Kidney tubule cell (primary cell): ENCODE measurements around the gene USP35.
"Not testable (repeated sequence)": the region's sequence is repeated elsewhere in the genome, so short reads cannot be mapped to it uniquely, and the experiment has no call there.

ENCODE experiments used
- DNase-seq: peaks from one replicate; pipeline ENCODE4 v3.0.0-alpha.2; 2018; ENCODE audit warnings: low spot score

The USP35 gene

DNA sequence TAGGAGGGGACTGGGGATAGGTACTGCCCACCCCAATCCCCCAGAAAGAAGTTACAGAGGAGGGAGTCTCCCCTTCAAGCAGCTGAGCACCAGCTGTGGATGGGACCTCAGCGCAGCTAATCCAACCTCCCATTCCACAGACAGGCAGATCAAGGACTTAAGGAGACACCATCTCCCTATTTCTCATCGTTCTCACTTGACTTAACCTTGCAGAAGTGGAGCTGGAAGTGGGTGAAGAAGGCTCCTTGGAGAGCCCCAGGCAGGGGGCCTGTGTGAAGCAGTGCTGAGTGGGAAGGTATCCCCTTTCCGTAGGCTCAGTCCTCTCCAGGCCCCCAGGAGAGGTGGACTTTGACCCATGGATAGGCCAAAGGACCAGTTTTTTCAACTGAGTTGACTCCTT, 27.3 kb downstream of the USP35 start:
- DNase-seq, result no peak

GRCh38 chr11:78216571-78217287, 28.0 kb downstream of the USP35 start:
- peak; percentile 55 for DNase-seq

GRCh38 chr11:78217650-78218541, 29.2 kb downstream of the USP35 start:
- DNase-seq, result no peak

GRCh38 chr11:78218707-78219492, 30.2 kb downstream of the USP35 start:
- DNase-seq, result no peak

DNA sequence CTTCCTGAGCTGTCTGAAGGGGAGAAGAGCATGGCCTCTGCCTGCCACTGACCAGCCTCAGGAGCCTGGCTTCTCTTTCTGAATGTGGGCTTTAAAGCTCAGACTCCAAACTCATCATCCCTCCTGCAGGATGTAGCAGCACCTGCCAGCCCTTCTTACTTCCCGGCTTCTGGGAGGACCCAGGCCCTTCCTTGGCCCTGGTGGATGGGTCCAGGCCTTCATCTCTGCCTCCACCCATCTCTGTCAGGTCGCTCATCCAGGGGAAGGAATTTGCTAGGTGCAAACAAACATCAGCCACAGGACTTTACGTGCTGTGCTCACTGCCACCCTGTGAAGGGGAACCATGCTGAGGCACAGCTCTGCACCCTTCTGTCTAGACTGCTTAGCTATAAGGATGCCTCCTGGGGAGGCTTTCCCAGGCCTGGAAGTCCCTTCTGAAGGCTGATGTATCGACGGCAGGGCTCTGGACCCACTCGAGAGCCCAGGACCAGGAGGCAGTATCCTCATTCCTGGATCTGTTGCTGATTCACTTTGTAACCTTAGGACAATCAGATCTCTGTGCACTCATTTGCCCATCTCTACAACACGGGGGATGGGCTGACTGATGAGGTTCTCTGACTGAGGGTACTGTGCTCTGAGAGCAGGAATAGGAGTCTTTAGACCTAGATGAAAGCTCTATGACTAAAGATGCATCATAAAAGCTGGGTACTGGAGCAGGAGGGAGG, 30.9 kb downstream of the USP35 start:
- DNase-seq, result no peak

DNA sequence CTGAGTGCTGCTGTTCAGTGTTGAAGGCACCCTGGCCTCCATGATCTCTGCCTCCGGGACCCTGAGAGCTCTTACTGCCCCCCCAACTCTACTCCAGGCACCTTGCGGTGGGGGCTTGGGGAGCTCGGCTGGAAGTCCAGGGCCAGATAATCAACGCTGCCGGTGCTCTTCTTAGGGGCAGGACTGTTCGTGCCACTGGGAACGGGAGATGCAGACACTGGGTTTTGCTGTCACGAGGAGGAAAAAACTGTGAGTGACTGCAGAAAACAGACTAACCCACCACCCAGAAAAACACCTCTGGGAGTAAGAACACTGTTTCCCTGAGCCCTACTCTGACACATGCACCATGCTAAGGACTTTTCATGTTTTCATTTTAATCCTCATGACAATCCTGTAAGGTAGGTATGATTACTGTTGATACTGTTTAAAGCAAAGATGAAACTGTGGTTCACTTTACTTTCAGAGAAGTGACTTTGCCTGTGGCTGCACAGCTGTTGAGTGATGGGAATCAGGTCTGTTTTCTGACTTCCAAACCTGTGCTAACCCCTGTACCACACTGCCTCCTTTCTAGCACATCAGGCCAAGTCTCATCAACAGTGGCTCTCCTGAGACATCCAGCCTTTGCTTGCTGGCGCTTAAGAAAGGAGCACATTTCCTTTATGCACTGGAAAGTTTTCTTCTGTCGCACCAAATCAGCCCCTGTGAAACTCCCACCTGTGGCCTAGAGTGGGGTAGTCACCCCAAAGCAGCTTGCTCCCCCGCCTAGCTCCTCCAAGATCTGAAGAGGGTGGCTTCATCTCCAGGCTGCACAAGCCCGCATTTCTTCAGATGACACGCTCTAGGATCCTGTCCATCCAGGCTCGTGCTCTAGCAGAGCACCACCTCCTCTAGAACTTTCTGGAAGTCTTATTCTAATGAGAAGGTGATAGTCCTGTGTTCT, 31.8 kb downstream of the USP35 start:
- DNase-seq, result no peak

GRCh38 chr11:78221396-78222315, 32.9 kb downstream of the USP35 start:
- no peak for DNase-seq

DNA sequence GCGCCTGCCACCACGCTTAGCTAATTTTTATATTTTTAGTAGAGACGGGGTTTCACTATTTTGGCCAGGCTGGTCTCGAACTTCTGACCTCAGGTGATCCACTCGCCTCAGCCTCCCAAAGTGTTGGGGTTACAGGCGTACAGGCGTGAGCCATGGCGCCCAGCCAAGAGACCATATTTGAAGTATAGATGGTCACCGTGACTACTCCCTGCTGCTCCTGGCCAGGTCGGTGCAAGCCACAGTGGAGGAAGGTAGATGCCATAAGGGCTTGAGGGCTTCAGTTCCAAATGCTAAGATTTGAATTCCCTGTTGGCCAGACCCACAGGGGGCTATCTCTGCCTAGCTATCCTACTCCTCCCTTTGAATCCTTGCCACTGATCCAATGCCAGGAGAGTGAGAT, 34.0 kb downstream of the USP35 start:
- DNase-seq, result not testable (repeated sequence)

GRCh38 chr11:78223320-78223954, 34.7 kb downstream of the USP35 start:
- no peak for DNase-seq

GRCh38 chr11:78224506-78224905, 35.8 kb downstream of the USP35 start:
- no peak for DNase-seq

- no peak for DNase-seq
Observed at GRCh38 chr11:78224906-78225420, 36.2 kb downstream of the USP35 start.

GRCh38 chr11:78226684-78227680, 38.3 kb downstream of the USP35 start:
- DNase-seq, result no peak

DNA sequence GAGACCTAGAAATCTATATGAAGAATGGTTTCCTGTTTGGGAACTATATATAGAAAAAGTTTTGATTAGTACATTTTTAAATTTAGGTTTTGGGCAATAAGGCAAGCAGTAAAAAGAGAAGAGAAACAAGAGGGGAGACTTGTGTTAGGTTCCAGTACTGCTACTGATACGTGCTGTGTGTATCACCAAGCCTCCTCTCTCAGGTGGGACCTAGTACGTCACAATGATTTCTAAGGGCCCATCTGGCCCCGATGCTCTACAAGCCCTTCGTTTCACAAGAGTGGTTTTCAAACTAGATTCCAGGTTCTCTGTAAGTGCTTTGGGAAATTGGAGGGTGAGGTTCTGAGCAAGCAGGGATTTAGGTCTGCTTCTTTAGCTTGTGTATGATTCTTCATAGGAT, 39.2 kb downstream of the USP35 start:
- no peak for DNase-seq

- DNase-seq, result peak; percentile 64
Observed at GRCh38 chr11:78228467-78228866, 39.7 kb downstream of the USP35 start.

GRCh38 chr11:78229106-78229505, 40.4 kb downstream of the USP35 start:
- no peak for DNase-seq

DNA sequence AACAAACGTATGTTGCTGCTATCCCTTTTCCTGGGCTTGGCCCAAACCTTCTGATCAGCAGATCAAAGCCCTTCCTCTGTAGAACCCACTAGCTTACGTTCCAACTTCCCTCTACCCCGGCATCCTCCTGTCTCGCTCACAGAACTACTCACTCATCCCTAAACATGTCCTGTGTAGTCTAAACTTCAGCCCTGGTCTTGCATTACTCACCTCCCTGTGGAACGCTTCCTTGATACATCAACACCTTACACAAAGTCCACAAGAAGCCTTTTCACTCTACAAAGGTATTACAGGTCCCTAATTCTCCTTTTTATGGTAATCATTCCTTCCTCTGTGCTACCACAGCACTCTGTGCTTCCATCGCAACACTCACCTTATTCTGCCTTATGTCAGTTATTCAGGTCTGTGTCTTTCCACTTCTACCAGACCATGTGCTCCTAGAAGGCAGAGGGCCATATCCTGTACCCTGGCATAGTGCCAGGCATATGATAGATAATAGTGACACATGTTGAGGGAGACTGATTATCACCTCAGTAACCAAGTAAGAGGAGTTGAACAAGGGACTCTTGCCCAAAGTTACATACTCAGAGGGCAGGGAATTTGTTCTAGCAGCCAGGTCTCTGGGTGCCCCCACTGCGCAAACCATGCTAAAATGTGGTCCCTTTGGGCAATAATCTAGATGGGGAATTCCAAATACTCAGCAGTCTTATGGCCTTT, 41.6 kb downstream of the USP35 start:
- DNase-seq, result peak; percentile 28

GRCh38 chr11:78231962-78232501, 43.3 kb downstream of the USP35 start:
- peak; percentile 44 for DNase-seq
